Activated CD8-positive, alpha-beta T cell treated with anti-CD3 and anti-CD28 coated beads for 36 hours (primary cell): ENCODE measurements around the gene PGM1. TPM values are rescaled to one million over a fixed set of nuclear protein-coding genes. Genes with fewer than 3 reads are reported as not detected.

ENCODE experiments used
- ATAC-seq: fragments of 200-7000 bp; cut with Tn5 transposase; one replicate; pipeline ENCODE4 v1.10.0; 2021; ENCODE audit warnings: mild to moderate bottlenecking, moderate library complexity
- CTCF ChIA-PET: fragments of 350-600 bp; sonication (Branson Sonifier 250); formaldehyde crosslinking; loops from one replicate; lab custom pipeline; 2021; ENCODE audit warnings: antibody characterized with exemption; lab: Charles Lee
- POLR2A ChIA-PET: fragments of 350-600 bp; sonication (Branson Sonifier 250); formaldehyde crosslinking; loops from one replicate; lab custom pipeline; 2021; ENCODE audit warnings: antibody characterized with exemption; lab: Charles Lee
- DNase-seq: peaks from one replicate; pipeline ENCODE4 v3.0.0-alpha.2; 2020
- H3K27ac Mint-ChIP-seq: one replicate; pipeline ENCODE4 v1.8.0; 2021; ENCODE audit warnings: mild to moderate bottlenecking, mixed read lengths
- H3K27me3 Mint-ChIP-seq: one replicate; pipeline ENCODE4 v1.8.0; 2021; ENCODE audit warnings: mixed read lengths
- H3K36me3 Mint-ChIP-seq: one replicate; pipeline ENCODE4 v1.8.0; 2021; ENCODE audit warnings: low read depth, mixed read lengths
- H3K4me1 Mint-ChIP-seq: one replicate; pipeline ENCODE4 v1.8.0; 2021; ENCODE audit warnings: low read depth, mixed read lengths
- H3K4me3 Mint-ChIP-seq: one replicate; pipeline ENCODE4 v1.8.0; 2021; ENCODE audit warnings: mild to moderate bottlenecking, moderate library complexity, mixed read lengths
- H3K9me3 Mint-ChIP-seq: one replicate; pipeline ENCODE4 v1.8.0; 2021; ENCODE audit warnings: mixed read lengths
- intact Hi-C: fragments of 100-400 bp; cut with micrococcal nuclease; formaldehyde crosslinking; loops from one replicate; pipeline ENCODE4 v1.10.0; 2022
- total RNA-seq, 2 experiments: library from RNA; stranded (reverse); gene quantifications; one replicate each; pipeline ENCODE4 v1.2.3, GENCODE V29; 2021
- TF ChIP-seq, protein P1 (sequence below): fragments of 200-600 bp; IDR thresholded peaks from one replicate; pipeline ENCODE4 v1.8.0; 2022; ENCODE audit warnings: antibody characterized with exemption, mild to moderate bottlenecking

The PGM1 gene
- total RNA-seq, 2 experiments from 2014 or later = 47.4 to 48.9 TPM

DNA sequence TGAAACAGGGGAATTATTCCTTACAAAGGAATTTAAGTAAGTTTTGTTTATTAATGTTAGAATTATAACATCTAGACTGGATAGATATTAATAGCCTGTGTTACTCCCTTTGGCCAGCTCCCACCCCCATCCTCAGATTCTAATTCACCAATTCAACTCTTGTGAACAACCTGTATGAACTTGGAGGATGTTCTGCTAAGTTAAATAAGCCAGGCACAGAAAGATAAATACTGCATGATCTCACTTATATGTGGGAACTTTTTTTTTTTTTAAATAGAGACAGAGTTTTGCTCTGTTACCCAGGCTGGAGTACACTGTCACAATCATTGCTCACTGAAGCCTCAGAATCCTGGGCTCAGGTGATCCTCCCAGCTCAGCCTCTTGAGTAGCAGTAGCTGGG lies 37.7 kb upstream of the PGM1 start:
- H3K27ac Mint-ChIP-seq = no peak overlapping the region
- ATAC-seq (no peak), DNase-seq (no peak)
- POLR2A ChIA-PET = interaction anchor here (0.6 kb wide), 1 partner anchor 204 kb away, joined by 3 read pairs; no protein-coding TSS in a partner anchor
- no peaks in the 10 kb centered on the region for H3K27me3 Mint-ChIP-seq
- TF ChIP-seq, protein P1, sequence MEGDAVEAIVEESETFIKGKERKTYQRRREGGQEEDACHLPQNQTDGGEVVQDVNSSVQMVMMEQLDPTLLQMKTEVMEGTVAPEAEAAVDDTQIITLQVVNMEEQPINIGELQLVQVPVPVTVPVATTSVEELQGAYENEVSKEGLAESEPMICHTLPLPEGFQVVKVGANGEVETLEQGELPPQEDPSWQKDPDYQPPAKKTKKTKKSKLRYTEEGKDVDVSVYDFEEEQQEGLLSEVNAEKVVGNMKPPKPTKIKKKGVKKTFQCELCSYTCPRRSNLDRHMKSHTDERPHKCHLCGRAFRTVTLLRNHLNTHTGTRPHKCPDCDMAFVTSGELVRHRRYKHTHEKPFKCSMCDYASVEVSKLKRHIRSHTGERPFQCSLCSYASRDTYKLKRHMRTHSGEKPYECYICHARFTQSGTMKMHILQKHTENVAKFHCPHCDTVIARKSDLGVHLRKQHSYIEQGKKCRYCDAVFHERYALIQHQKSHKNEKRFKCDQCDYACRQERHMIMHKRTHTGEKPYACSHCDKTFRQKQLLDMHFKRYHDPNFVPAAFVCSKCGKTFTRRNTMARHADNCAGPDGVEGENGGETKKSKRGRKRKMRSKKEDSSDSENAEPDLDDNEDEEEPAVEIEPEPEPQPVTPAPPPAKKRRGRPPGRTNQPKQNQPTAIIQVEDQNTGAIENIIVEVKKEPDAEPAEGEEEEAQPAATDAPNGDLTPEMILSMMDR = no peak
- H3K9me3 Mint-ChIP-seq = no peaks in the 10 kb centered on the region
- peaks cover 5% of the 10 kb centered on the region for H3K36me3 Mint-ChIP-seq
- no peak overlapping the region for H3K4me3 Mint-ChIP-seq
- no peaks in the 10 kb centered on the region for H3K4me1 Mint-ChIP-seq
- CTCF ChIA-PET = no interaction called here
- intact Hi-C loops = no loop called here

- peak; percentile 56 for DNase-seq
- Mint-ChIP-seq H3K27me3 (no peaks in the 10 kb centered on the region), H3K9me3 (no peaks in the 10 kb centered on the region), H3K27ac (no peak overlapping the region), H3K4me1 (no peaks in the 10 kb centered on the region), H3K36me3 (peaks cover 5% of the 10 kb centered on the region), H3K4me3 (no peak overlapping the region)
- intact Hi-C loops = no loop called here
- TF ChIP-seq, protein P1 = peak; percentile 55
- CTCF ChIA-PET = interaction anchor here (0.6 to 2.1 kb wide), 7 partner anchors 11 to 149 kb away, joined by 3 to 10 read pairs (median 5); no protein-coding TSS in a partner anchor
- POLR2A ChIA-PET = interaction anchor here (1.3 kb wide), 1 partner anchor 34 kb away, joined by 3 read pairs; the partner anchor contains the start of genes EFCAB7 and ITGB3BP
- no peak for ATAC-seq
These were observed 35.7 kb upstream of the PGM1 start for GRCh38 chr1:63557365-63557987.

- ATAC-seq = no peak
- Mint-ChIP-seq H3K27me3 (no peaks in the 10 kb centered on the region), H3K4me3 (no peak overlapping the region), H3K36me3 (peaks cover 9% of the 10 kb centered on the region), H3K27ac (no peak overlapping the region), H3K9me3 (no peaks in the 10 kb centered on the region), H3K4me1 (no peaks in the 10 kb centered on the region)
- TF ChIP-seq, protein P1 = no peak
- ChIA-PET POLR2A (interaction anchor here (0.6 kb wide), 1 partner anchor 16 kb away, joined by 4 read pairs; no protein-coding TSS in a partner anchor), CTCF (interaction anchor here (0.7 kb wide), 1 partner anchor 760 kb away, joined by 3 read pairs; no protein-coding TSS in a partner anchor)
- DNase-seq = no peak
- intact Hi-C loops = no loop called here
These were observed 33.9 kb upstream of the PGM1 start for GRCh38 chr1:63559357-63559756.

- no peaks in the 10 kb centered on the region for H3K9me3 Mint-ChIP-seq
- intact Hi-C loops = no loop called here
- H3K27ac Mint-ChIP-seq = no peak overlapping the region
- peaks cover 20% of the 10 kb centered on the region for H3K36me3 Mint-ChIP-seq
- no peaks in the 10 kb centered on the region for H3K27me3 Mint-ChIP-seq
- H3K4me1 Mint-ChIP-seq = no peaks in the 10 kb centered on the region
- no peak overlapping the region for H3K4me3 Mint-ChIP-seq
- DNase-seq (no peak), ATAC-seq (no peak)
- POLR2A ChIA-PET = no interaction called here
- TF ChIP-seq, protein P1 = no peak
- CTCF ChIA-PET = interaction anchor here (1.2 kb wide), 1 partner anchor 14 kb away, joined by 3 read pairs; no protein-coding TSS in a partner anchor
These were observed 29.5 kb upstream of the PGM1 start for GRCh38 chr1:63563745-63564144.

GRCh38 chr1:63569068-63569467 lies 24.1 kb upstream of the PGM1 start:
- TF ChIP-seq, protein P1 = no peak
- intact Hi-C loops = no loop called here
- no peaks in the 10 kb centered on the region for H3K4me1 Mint-ChIP-seq
- DNase-seq (no peak), ATAC-seq (no peak)
- no peaks in the 10 kb centered on the region for H3K27me3 Mint-ChIP-seq
- no peak overlapping the region for H3K27ac Mint-ChIP-seq
- ChIA-PET POLR2A (no interaction called here), CTCF (interaction anchor here (1.4 kb wide), 1 partner anchor 21 kb away, joined by 3 read pairs; no protein-coding TSS in a partner anchor)
- H3K4me3 Mint-ChIP-seq = no peak overlapping the region
- peaks cover 13% of the 10 kb centered on the region for H3K36me3 Mint-ChIP-seq
- H3K9me3 Mint-ChIP-seq = no peaks in the 10 kb centered on the region
